HG03159 (cell line): ENCODE data around the gene NXPH2.
"Not testable (repeated sequence)": the region's sequence is repeated elsewhere in the genome, so short reads cannot be mapped to it uniquely, and the experiment has no call there.

Source experiments
- ATAC-seq: cut with Tn5 transposase; IDR thresholded peaks from one replicate; pipeline ENCODE4 v1.9.1; 2021; ENCODE audit warnings: mild to moderate bottlenecking, moderate library complexity; ENCODE audit not compliant: unreplicated experiment

The NXPH2 gene

DNA sequence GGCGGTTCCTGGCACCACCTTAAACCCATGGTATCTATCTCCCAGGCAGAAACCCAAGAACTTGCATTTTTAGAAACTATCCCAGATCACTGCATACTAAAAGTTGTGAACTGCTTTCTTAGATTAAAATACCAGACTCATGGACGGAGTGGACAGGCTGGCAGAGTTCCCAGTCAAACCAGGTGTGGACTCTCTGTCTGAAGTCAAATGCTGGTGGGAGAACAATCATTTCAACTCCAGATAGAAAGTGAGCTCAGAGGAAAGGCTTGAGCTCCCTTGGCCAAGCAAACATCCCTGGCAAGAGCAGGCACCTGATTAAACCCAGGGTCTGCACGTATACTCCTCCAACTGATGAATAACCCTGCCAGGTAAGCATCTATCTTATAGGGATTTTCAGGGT is 19.5 kb downstream of the NXPH2 start:
- ATAC-seq: no peak

DNA sequence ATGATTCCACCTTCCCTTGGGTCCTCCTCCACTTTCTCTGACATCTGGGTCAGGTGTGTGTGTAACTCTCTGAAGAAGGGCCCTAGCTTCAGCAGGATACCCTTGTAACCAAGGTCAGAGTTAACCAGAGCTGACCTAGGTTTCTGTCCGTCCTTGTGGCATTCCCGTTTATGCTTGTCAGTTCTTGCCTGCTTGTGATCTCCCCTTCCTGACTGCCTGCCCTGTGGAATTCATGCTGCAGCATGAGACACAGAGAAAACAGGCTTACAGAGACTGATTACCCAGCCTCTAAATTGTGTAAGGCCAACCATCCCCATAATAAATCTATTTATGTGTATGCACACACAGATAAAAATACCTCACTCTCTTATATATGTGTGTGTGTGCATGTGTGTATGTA is 22.8 kb downstream of the NXPH2 start:
- no peak for ATAC-seq

DNA sequence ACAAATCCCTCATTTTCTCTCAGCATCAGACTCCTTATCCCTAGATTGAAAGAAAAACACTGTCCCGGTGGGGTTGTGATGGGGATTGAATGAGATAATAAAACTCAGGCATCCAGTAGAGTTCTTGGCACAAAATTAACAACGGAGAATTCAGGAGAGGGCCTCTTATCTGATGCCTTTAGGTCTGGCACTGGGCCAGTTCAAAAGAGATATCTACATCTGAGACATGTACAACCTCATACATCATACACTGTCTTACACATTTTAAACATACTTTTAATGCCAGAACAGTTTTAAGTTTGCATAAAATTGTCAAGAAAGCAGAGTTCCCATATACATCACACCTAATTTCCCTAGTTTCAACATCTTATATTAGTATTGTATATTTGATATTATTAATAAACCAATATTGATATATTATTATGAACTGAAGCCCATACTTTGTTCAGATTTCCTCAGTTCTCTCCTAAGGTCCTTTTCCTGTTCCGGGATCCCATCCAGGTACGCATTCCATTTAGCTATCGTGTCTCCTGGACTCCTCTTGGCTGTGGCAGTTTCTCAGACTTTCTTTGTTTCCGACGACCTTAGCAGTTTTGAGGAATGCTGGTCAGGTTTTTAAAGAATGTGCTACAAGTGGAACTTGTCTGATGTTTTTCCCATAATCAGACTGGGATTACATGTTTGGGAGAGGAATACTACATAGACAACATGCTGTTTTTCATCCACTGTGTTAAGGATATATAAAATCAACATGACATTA is 27.8 kb downstream of the NXPH2 start:
- ATAC-seq: no peak

DNA sequence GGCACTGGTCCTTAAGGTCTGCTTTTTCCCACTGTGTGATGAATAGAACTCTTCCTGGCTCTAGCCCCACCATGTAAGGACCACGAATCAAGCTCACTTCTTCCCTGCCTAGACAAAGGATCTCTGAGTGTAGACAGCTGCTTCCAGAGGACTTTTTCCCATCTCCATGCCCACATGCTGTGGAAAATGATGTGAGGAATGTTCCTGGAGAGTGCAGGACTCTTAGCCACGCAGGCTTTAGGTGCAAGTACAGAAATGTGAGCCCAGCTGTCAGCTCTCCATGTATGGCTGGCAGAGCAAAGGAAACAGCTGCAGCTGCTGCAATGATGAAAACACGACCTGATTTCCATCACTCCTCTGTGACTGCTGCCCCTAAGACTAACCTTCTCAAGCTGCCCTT is 35.5 kb downstream of the NXPH2 start:
- ATAC-seq: no peak

DNA sequence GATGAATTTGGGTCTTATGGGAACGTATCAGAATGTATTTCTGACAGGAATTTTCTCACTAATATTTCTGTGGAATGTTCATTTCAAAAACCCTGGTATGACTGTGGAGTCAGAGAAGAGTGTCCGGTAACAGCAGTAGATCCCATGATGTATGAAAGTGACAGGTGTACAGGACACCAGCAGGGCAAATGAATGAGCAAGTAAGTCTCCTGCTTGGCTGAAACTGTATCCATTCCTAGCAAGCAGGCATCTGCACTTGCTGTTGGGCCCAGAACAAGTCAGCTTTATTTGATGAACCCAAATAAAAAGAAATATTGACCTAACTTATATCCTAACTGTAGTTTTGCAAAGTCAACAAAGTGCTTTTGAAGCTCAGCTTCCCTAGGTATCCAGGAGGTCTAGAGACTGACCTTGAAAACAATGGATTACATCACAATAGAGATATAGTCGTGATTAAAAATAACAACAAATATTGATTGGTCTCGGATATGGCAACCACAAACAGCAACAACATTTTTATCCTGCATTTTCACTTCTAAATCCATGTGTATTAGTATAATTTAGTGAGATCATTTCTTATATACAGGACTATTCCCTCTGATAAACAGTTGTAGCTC is 37.6 kb downstream of the NXPH2 start:
- no peak for ATAC-seq

DNA sequence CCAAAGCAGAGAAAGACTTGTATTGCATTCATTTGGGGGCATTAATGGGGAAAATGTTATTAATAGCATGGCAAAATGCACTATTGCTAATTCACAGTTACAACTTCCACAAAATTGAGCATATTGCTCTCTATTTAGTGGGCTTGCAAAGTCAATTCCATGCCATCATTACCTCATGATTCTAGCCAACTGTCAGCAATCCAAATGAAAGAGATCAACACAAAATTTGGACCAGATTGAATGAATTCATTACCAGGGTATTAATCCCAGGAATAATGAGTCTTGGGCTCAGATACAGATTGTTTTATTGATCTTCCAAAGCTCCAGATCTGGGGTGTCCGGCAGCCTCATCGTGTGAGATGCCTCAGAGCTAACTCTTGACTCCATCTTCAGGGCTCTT is 38.3 kb downstream of the NXPH2 start:
- no peak for ATAC-seq

DNA sequence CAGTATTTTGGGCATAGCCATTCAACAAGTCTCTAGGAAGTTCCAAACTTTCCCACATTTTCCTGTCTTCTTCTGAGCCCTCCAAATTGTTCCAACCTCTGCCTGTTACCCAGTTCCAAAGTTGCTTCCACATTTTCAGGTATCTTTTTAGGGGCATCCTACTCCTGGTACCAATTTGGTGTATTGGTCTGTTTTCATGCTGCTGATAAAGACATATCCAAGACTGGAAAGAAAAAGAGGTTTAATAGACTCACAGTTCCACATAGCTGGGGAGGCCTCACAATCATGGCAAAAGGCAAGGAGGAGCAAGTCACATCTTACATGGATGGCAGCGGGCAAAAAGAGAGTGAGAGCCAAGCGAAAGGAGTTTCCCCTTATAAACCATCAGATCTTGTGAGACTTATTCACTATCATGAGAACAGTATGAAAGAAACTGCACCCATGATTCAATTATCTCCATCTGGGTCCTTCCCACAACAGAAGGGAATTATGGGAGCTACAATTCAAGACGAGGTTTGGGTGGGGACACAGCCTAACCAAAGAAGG is 43.1 kb downstream of the NXPH2 start:
- ATAC-seq: not testable (repeated sequence)

DNA sequence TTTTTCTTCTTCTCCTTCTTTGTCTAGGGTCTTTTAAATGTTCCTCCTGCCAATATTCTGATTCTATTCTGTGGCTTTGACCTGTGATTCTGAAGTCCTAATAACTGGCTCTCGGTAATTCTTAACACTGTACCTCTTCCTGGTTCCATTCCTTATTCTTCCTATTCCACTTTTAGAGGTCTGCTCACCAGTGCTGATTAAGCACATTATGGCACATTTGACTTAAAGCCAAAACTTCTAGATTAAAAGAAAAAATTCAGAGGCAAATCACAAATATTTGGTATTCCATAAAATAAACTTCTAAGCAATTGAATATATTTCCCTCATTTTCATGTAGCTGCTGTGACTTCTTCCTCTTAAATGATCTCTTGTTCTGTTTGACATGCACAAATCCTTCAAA is 47.5 kb downstream of the NXPH2 start:
- ATAC-seq: no peak

DNA sequence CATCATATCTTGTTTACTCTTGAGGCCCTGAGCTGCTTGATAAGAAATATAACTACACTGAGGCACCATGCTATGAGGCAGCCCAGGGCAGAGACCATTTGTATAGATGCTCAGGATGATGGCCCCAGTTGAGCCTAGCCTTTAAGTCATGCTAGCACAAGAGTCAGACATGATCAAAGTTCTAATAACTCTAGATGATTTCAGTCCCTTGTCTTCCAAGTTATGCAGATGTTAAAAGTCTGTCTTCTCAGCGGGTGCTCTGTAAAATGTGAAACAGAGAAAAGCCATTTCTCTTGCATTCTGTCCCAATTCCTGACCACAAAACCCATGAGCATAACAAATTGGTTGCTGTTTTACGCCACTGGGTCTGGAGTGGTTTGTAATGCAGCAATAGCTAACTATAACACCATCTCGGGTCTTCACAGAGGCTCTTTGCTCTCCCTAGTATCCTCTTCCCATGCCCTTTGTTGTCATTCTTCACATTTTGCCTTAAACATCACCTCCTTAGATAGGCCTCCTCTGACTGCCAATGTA is 49.6 kb downstream of the NXPH2 start:
- peak; percentile 77 for ATAC-seq

DNA sequence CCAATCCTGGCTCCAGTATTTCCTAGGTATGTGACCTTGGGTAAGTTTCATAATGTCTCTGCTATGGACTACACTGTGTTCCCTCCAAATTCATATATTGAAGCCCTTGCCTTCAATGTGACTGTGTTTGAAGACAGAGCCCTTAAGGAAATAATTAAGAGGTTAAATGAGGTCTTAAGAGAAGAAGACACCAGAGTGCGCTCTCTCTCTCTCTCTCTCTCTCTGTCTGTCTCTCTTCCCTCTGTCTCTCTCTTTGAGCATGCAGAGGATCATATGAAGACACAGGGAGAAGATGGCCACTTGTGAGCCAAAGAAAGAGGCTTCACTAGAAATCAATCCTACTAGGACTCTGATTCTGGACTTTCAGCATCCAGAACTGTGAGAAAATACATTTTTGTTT is 52.2 kb downstream of the NXPH2 start:
- no peak for ATAC-seq

DNA sequence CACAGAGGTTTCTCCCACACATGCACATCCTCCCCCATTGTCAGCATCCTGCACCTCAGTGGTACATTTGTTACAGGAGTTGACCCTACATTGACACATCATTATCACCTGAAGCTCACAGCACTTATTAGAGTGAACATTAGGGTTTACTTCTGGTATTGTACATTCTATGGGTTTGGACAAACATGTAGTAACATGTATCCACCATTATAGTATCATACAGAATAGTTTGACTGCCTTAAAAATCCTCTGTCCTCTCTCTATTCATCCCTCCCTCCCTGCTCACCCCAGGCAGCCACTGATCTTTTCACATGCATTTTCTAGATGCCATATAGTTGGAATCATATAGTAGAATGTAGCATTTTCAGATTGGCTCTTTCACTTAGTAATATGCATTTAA is 53.5 kb downstream of the NXPH2 start:
- no peak for ATAC-seq

DNA sequence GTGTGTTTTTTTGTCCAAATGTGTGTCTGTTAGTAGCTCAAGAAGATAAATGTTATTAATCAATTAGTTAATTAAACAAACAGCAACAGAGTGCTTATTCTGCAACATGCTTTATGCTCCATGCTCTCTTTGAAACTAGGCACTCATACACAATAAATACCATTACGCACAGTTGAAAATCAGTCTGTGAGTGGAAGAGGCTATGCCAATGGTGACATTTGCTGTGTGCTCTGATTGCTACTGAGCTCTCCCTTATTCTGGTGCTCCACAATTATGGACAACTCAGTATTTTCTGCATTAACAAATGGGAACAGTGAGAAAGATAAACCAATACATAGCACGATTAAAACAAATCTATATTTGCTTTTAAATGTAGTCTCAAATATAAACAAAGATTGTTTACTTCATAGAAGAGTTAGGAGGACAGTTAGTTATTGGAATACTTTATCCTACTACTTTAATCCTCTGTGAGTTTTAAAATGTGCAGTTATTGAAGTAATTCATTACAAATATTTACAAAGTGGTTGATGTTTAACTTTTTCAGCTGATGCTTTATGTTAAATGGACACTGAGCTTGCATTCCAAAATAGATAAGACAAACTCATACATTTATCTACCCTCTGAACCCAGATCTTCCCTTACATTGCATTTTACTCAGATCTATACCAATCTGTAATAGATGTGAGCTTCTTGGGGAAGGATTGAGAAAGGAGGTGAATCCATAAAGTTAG is 55.3 kb downstream of the NXPH2 start:
- ATAC-seq: no peak

DNA sequence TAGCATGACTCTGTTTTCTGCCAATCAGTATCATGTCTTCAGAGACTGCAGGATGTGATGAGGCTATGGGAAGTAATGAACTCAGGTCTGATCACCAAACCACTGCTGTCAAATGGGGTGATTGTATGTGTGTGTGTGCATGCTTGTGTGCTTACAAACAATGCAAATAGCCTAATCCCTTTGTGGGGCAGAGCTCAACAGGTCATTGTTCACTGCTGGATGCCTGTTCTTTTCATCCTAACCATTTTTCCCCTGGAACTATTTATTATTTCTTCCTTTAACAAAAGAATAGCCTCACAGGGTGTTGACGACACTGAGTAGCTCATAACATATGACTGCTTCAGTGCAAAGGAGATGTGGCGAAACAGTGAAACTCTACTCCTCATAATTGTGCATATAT is 55.9 kb downstream of the NXPH2 start:
- no peak for ATAC-seq

DNA sequence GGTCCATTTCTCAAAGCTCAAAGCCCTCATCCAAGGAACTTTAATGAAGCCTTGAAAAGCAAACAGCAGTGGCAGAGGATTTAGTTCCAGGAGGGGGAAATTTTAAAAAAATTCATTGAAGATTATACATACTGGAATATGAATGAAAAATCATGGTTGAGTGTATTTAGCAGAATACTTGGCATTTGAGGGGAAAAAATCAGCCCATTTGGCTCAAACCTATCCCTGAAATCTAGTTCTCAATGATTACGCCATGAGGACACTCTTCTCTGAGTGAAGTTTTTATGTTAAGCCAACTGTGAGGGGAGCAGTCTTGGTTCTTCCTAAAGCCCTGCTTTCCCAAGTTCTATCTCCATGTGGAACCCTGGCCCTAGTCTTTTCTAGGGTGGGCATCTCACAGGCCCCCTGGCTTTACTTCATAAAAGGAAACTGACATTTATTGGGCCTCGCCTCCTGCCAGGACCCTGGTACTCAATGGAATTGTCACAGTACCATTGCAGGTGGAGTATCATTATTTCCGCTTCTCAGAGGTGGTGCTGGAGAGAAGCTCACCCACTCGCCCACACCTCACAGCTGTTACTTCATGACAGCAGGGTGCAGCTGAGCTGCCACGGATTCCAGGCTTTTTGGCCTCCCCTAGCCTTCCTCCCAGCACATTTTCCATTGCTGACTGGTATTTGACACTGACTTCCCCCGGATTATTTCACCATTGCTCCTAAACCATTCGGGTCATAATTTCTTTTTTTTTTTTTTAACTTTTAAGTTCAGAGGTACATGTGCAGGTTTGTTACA is 56.8 kb downstream of the NXPH2 start:
- ATAC-seq: no peak

DNA sequence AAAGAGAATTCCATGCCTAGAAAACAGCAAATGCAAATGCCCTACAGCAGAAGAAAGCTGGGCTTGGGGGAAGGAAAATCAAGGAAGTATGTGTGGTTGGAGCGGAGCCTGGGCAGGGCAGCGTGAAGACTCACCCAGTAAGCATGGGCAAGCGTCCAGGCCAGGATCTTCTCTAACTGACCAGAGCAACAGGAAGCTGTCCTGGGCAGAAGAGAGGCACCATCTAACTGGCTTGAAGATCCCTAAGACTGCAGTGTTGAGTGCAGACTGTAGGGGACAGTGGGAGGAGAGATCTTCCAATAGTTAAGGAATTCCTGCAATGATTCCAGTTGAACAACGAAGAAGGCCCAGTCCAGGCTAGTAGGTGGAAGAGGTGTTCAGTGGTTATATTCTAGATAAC is 57.9 kb downstream of the NXPH2 start:
- ATAC-seq: no peak

DNA sequence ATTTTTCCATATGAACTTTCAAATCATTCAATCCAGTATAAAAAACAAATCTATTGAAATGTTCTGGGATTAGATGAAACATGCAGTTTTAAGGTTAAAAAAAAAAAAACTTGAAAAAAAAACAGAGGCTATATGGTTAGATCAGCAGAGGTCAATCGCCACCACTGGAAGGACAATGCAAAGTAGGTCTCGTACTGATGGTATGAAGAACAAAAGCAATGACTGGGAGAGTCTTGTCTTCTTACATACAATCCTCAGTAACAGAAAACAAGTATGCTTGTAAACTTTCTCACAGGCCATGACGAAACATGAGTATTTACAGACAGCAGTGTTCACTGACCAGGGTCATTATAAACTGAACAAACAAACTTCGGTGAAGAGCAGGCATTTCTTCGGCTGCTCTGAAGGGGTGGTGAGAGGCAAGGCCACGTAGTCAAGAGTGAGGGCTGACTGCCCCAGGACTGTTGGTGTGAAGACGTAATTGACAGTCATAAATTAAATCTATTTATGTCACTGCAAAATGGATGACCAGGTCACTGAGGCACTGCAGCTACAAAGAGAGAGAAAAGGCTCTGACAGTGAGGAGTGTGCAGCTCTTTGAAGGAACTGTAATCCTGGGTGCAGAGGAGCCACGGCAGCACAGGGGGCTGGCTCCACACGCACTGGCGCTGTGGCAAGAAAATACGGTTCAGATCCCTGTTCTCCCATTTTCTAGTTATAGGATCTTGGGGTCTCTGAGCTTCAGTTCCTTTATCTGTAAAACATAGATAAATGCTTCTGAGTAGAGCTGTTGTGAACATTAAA is 60.0 kb downstream of the NXPH2 start:
- ATAC-seq: no peak

DNA sequence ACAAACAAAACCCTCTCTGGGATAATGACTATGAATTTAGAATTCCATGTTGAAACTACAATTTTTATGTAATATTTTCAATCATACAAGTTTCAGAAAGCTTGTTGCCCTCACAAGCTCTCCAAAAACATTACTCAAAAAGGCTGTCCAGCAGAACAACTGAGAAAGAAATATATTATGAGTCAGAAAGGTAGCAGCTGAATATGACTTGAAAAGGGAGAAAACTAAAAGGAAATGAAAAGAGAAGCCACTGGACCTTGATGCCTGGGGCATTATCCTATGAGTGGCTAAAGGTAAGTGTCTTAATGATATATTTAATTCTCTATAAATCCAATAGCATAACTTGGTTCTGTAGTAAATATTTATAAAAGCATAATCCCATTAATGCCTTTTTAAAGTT is 61.8 kb downstream of the NXPH2 start:
- peak; percentile 81 for ATAC-seq

DNA sequence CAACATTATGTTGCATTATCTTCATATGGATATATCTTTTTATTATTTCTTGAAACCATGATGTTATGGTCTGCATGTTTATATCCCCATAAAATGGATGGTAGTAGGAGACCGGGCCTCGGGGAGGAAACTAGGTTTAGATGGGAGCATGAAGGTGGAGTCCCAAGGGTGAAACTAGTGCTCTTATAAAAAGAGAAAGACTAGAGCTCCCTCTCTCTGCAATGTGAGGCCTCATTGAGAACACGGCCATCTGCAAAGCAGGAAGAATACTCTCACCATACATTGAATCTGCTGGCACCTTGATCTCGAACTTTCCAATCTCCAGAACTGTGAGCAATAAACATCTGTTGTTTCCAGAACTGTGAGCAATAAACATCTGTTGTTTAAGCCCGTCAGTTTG is 64.0 kb downstream of the NXPH2 start:
- no peak for ATAC-seq

DNA sequence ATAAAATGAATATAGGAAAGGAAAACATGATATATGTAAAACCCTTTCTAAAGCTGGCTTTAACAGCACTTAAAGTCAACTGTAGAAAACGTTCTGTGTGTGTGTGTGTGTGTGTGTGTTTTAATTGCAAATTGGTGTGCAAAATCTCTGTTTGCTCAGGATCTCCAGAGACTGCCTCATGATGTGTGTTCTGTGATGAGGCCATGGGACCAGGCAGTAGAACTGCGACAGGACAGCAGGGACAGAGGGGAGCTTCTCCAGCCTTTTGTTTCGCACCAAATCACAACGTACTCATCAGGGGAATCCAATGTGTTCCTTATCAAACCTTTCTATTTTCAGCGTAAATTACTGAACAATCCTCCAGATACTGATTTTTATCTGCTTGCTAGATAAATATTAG is 66.7 kb downstream of the NXPH2 start:
- no peak for ATAC-seq

DNA sequence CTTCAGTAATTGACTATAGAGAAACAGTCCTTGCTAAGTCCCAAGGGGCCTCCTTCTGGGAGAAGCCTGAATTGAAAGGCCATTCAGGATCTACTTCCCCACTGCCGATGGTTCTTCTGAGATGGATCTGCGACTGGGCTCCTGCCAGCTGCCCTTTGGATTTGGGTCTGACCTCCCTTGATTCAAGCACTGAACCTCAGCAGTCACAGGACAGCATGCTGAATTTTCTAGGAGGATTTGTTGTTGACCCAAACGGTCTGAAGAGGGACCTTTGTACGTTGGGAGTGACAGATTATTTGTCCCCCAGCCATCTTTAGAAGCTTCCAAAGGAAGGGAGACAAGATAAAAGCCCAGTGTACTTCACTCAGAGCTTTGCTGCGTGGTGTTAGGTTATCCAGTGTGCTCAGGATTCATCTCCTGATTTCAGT is 67.1 kb downstream of the NXPH2 start:
- no peak for ATAC-seq
